Kidney capillary endothelial cell (primary cell): ENCODE data around the gene GALNTL6.
"Not testable (repeated sequence)": the region's sequence is repeated elsewhere in the genome, so short reads cannot be mapped to it uniquely, and the experiment has no call there.

Source experiments
- DNase-seq: peaks from one replicate; pipeline ENCODE4 v3.0.0-alpha.2; 2018; ENCODE audit warnings: low spot score

GALNTL6 gene

DNA sequence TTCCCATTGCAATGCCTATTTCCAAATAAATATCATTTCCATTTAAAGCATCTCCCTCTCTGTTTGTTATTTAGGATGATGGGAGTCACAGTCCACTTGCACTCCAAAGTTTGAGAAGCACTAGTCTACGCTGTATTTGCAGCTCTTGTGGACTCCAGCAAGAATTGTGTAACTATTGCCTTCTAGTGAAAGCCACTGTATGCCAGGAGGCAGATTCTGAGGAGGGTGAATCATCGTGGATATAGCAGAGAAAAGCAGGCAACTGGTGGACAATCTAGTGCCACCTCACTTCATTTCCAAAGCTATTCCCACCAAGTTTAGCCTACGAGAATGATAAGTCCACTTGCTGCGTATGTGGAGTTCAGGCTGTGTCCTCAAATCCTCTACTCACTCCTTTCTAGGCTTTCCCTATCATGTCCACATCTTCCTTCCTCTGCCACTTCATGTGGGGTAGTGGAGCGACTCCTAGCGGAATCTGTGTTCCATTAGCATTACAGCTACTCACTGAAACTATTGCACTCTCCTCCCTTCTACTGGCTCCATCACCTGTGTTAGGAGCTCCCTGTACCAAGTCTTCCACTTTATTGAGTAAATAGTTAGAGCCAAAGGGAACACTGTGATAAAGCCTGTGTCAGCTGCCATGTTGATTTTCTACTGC is 853.6 kb downstream of the GALNTL6 start:
- DNase-seq, result no peak

DNA sequence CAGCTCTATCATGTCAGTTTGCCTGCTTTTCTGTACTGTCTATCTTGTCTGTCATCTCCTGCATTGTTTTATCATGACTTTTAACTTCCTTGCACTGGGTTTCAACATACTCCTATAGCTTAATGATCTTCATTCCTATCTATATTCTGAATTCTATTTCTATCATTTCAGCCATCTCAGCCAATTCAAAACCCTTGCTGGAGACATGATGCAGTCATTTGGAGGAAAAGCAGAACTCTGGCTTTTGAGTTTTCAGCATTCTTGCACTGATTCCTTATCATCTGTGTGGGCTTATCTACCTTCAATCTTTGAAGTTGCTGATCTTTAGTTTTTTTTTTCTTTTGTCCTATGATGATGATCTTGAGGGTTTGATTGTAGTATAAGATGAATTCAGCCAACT is 861.6 kb downstream of the GALNTL6 start:
- DNase-seq, result no peak

DNA sequence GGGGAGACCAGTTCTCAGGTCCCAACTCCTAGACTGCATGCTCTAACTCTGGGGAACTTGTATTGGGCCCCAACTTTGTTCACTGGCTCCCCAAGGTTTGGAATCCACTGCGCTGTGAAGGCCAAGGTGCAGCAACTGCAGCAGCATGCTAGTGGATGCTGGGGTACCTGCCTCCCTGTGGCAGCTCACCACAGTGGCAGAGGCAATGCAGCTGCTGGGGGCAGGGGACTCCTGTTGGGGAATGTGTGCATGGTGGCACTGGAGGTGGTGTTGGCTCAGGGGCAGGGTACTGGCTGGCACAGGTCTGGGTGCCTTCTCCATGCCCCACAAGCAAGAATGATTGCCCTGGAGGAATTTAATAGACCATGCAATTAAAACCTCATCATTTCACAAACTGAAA is 862.0 kb downstream of the GALNTL6 start:
- no peak for DNase-seq

DNA sequence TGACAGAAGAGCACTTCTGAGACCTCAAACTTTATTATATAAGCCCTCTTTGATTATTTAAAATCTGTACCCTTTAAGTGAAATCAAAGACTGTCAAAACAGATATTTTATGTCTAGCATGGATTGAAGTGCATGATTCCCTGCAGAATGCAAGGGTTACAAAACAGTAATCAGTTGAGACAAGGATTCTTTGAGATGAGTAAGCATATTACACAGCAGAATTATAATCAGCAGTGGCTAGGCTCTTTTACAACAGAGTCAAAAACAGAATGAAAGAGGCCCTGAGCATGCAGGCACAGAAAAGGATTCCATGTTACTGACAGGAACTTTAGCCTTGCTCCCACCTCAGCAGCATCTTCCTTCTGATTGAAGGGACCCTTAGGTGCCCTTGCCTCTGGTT is 867.5 kb downstream of the GALNTL6 start:
- DNase-seq, result no peak

DNA sequence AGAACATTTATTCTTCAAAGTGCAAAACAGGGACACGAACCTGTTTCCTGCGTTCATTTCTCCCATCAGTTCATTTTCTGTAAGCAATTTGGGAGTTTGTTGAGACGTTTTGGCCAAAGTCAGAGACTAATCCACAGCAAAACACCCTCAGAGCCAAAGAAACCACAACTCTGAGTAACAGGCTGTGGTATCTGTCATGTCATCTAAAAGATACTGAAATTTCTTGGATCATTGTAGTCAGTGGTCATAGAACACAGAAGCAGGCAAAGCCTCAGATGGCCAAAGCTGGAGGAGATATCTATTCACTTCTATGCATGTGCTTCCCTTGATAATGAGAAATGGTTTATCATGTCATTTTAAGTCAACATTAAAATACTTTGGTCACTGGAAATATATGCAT is 869.8 kb downstream of the GALNTL6 start:
- no peak for DNase-seq

DNA sequence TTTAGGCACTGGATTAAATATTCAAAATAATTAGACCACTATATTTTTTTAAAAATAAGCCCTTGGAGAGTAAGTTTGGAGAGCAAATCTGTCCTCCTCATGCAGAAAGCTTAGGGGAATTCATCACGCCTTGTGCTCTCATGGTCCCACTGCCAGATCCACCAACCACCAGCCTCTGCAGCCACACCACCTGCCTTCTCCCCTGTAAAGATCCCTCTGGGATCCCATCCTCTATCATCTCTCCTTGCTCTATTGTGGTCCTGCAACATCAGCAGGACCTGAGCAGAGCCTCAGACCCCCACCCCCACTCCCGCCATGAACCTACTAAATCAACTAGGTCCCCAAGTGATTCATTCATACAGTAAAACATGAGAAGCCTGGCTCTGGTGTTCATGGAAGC is 872.8 kb downstream of the GALNTL6 start:
- no peak for DNase-seq

DNA sequence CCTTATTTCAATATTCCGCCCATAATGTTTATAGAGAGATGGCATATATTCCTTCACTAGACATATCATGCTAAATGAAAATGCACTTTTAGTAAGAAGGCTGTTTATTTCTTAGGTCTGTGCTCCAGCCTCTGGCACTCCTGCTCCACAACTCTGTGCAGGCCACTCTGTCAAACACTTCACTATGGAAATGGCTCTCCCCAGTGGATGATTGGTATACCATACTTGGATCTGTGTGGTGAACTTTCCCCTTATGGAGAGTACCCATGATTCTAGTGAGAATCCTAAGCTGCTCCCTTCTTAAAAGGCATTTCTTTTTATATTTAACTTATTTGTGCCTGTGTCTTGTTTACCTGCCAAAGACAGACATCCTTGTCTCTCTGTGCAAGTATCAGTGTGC is 875.3 kb downstream of the GALNTL6 start:
- no peak for DNase-seq

DNA sequence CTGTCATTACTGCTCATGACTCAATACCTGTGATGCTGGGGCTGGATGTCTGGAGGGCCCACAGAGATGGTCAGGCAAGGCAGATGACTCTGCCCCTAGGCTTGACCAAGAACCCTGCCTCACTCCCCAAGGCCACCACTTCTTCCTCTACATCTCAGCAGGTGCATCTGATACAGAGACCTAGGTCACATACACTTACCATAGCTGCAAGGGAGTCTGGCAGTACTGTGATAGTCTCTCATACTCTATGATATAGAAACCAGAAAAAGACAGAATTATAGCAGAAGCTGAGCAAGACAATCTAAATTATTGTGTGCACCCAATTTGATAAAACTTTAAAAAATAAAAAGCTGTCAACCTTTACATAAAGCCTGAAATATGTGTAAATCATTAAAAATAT is 878.3 kb downstream of the GALNTL6 start:
- DNase-seq, result no peak

DNA sequence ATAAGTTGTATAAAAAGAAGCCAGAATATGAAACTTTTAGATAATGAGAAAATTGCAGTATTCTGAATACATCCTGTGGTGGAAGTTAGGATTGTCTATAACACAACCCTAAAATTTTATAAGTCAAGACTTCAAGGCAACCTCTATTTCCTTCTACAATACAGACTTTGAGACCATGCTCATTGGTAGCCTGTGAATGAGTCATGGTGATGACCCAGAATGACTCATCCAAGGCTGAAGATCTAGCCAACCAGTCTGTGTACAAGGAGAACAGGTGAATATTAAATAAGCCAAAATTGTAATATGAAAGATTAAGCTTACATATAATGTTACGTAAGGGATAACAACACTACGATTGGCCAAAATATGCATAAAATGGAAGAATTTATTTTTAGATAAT is 879.5 kb downstream of the GALNTL6 start:
- DNase-seq, result no peak

DNA sequence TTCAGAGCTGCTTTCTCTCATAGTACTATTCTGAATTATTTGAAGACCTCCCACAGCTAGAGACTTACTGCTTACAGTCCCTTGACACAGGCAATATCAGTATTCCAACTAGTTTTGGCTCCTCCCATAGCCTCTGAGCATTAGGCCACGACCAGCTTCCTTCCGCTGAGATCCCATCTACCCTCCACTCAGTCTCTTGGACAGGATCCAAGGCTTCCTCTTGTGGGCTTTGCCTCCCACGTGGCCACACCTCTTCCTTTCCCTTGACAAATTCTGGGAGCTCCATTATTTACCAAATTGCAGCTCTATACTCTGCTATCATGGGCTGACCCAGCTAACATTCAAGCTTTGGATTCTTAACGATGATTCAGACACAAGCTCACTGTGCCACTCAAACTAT is 885.1 kb downstream of the GALNTL6 start:
- no peak for DNase-seq

DNA sequence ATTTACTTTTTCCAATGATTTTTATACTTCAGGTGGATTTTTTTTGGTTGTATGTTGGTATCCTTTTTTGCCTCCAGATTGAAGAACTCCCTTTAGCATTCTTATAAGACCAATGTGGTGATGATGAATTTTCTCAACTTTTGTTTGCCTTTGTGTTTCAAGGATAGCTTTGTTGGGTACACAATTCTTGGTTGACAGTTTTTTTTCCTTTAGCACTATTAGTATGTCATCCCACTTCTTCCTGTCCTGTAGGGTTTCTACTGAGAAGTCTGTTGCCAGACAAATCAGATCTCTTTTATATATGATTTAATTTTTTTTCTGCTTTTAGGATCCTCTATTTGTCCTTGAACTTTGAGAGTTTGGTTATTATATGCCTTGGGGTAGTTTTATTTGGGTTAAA is 892.4 kb downstream of the GALNTL6 start:
- DNase-seq, result no peak

DNA sequence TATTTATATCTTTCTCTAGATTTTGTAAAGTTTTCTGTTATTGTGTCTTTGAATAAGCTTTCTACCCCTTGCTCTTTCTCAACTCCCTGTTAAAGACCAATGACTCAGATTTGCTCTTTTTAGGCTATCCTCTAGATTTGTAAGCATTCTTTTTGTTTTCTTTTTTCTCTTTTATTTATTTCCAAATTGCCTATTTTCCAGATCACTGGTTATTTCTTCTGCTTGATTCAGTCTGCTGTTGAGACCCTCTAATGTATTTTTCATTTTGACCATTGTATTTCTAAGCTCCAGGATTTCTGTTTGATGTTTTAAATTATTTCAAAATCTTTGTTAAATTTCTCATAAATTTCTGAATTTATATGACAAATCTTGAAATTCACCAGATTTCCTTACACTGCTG is 892.8 kb downstream of the GALNTL6 start:
- no peak for DNase-seq

DNA sequence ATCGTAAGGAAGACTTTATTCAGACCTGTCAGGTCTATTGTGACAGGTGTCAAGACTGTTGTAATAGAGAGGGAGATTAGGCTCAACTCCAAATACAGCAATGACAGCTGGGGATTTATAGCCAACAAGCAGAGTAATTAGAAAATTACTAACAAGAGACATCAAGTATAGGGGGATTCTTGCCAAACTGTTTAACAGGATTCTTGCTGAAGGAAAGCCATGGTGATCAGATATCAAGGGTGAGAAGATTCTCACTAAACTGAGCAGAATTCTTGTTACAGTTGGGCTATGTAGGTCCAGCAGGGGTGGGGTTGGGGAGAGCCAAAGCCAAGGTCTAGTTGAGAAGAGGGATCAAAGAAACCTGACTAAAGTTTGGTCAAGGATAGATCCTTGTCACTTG is 894.4 kb downstream of the GALNTL6 start:
- no peak for DNase-seq

DNA sequence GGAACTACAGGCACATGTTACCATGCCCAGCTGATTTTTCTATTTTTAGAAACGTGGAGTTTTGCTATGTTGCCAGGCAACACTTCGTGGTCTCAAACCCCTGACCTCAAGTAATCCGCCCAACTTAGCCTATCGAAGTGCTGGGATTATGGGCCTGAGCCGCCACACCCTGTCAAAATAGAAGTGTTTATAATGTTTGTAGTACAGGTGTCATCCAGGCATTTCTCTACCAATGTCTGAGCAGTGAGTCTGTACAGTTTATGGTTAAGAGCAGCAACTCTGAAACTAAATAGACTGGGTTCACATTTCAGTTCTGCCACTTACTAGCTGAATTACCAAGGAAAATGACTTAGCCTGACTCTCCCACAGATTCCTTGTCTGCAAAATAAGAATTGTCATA is 895.0 kb downstream of the GALNTL6 start:
- no peak for DNase-seq

DNA sequence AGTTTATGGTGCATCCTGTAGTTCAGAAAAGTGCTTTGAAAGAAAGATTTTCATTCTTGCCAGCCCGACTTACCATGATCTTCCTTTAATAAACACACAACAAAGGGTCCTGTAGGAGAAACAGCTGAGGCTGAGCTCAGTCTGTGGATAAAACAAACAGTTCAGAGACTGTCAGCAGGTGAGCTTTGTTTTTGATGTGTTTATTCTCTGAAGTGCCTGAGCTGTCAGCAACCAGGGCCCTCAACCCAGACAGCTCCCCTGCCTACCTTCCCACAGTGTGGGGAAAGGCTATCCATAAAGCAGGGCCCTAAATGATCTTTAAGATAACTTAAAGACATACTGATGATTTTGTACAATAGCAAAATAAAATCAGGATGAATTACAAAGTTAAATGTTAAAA is 896.2 kb downstream of the GALNTL6 start:
- no peak for DNase-seq

DNA sequence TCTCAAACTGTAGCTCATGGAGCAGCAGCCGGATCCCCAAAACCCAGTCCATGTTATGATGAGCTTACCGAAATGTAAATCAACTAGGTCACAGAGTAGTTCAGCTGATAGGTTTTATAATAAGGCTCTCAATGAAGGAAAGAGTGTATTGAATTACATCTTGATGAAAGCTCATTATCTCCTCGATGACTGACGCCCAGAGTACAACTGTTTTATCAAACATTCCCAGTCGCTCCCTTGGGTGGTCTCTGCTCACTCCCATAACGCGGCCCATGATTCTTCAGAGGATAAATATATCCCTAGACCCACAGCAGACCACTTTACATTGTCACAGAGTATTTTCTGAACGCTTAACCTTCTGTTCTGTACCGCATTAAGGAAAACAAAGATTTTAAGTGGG is 903.1 kb downstream of the GALNTL6 start:
- DNase-seq, result no peak

DNA sequence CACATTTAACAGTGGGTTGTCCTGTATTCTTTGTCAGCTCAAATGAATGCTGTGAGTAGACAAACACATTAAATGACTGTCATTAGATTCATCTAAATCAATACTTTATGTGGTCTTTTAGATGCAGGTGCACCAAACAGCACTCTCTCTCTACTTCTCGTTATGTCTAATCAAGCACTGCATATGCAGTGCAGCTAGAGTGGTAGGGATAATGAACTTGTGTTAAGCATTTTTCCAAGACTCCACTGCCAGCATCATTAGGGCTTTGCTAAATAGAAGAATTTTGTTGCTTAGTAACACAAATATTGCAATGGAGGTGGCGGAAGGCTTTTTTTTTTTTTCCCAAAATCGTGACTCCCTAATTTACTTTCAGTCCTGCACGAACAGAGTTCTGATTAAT is 908.5 kb downstream of the GALNTL6 start:
- no peak for DNase-seq

DNA sequence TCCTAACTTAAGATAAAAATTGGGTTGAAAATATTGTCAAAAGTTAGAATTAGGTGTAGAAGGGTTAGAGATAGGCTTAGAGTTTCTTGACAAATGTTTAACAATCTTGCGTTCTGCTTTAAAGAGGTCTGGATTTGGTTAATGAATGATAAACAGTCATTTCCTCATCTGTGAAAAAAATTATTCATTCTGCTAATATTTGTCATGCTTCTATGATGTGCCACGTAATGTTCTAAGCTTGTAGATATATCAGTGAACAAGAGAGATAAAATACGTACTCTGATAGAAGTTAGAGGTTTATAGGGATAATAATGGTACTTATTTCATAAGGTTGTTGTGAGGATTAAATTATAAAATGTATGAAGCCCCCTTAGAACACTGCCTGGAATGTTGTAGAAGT is 912.4 kb downstream of the GALNTL6 start:
- no peak for DNase-seq

DNA sequence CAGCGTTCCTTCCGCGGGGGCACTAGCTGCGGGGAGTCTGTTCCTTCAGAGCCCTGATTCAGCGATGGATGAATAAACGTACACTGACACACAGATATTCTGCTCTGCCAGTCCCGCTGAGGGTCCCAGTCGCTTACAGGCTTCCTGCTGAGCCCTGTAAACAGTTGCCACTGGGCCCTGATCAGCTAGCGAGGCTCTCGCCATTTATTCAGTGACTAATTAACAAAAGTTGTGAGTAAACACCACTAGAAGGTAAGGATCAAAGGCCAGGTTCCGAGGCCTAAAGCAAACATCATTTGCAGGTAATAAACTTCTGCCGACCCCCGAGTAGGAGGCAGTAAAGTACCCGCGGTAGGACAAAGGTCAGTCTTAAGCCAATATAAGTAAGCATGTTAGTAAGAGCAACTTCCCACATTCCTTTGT is 912.8 kb downstream of the GALNTL6 start:
- DNase-seq, result no peak

DNA sequence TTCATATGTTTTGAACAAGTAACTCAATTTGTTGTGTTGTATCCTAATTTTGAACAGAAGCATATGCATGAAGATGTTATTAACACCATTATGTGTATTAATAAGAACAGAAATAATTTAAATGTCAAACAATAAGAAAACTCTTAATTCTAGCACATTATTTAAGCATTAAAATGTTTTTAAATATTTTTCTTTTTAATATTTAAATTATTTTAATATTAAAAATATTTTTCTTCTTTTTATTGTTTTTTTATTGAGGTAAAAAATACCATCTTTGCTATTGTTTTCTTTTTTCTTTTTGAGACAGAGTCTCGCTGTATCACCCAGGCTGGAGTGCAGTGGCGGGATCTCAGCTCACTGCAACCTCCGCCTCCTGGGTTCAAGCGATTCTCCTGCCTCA is 914.4 kb downstream of the GALNTL6 start:
- no peak for DNase-seq

DNA sequence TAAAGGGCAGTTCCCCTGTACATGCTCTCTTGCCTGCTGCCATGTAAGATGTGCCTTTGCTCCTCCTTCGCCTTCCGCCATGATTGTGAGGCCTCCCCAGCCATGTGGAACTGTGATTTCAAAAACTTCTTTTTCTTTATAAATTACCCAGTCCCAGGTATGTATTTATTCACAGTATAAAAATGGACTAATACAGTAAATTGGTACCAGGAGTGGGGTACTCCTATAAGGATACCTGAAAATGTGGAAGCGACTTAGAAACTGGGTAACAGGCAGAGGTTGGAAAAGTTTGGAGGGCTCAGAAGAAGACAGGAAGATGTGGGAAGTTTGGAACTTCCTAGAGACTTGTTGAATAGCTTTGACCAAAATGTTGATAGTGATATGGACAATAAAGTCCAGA is 920.4 kb downstream of the GALNTL6 start:
- DNase-seq, result not testable (repeated sequence)

DNA sequence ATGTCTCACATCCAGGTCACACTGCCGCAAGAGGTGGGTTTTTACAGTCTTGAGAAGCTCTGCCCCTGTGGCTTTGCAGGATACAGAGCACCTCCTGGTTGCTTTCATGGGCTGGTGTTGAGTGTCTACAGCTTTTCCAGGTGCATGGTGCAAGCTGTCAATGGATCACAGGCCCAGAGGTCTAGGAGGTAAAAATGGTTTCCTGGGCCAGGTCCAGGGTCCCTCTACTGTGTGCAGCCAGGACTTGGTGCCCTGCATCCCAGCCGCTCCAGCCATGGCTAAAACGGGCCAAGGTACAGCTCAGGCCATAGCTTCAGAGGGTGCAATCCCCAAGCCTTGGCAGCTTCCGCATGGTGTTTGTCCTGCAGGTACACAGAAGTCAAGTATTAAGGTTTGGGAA is 921.4 kb downstream of the GALNTL6 start:
- no peak for DNase-seq

DNA sequence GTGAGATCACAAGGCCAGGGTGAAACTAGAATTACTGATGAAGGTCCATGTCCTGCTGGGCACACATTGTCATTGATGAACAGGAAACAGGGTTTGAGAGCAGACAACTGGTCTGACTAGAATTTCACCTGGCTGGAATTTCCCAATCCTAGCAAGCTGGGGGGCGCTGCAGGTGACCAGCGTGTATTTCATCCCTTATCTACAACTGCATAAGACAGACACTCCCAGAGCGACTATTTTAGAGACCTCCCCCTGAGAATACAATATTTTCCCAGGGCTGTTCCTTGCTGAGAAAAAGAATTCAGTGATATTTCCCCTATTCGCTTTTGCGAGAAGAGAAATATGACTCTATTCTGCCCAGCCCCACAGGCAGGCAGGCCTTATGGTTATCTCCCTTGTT is 922.8 kb downstream of the GALNTL6 start:
- no peak for DNase-seq

DNA sequence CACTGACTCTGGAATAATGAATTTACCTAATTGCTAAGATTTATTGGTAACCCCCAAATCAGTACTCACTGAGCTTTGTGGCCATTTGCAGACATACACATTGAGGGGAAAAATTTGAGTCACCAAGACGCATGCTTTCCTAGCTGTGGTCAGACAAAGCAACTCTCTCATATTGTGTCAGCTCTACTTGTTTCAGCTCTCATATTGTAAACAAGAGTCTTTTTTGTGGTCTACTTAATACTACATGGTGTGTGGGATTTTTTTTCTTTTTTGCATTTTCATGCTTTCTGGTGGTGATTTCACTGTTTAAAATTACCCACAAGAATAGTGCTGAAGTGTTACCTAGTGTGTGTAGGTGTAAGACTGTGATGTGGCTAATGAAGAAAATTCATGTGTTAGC is 927.2 kb downstream of the GALNTL6 start:
- no peak for DNase-seq

DNA sequence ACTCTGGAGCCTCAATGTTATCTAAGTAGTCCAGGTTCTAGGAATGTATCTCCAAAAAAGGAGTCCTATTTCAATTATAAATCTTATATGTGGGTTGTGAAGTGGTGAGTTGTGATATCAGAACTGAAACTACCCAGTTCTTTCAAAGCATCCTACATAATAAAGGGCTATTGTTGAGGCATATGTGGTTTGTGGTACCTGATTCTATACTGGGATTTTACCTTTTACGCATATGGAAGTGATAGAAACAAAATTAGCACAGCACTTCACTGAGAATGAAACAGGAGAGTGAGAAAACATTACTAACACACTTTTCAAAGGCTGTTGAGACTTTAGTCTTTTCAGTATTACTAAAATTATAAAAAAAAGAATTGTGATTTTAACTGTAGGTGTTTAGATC is 937.7 kb downstream of the GALNTL6 start:
- no peak for DNase-seq
